ENCODE data around the gene SLC35A3.

SLC35A3 gene

DNA sequence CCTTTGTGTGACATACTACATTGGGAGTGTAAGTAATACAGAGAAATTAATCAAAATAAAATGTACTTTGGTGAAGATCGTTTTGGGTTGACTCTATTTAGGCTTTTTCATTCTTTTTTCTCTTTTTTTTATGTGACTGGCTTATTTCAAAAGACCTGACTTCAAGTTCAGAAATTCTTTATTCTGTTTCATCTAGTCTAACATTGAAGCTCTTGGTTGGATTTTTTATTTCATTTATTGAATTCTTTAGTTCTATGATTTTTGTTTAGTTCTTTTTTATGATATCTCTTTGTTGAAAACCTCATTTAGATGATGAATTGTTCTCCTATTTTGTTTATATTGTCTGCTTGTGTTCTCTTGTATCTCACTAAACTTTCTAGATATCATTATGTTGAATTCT, 35.6 kb downstream of the SLC35A3 start:
- H3K27ac ChIP-seq: no peak overlapping the region
- TF ChIP-seq, protein P1, sequence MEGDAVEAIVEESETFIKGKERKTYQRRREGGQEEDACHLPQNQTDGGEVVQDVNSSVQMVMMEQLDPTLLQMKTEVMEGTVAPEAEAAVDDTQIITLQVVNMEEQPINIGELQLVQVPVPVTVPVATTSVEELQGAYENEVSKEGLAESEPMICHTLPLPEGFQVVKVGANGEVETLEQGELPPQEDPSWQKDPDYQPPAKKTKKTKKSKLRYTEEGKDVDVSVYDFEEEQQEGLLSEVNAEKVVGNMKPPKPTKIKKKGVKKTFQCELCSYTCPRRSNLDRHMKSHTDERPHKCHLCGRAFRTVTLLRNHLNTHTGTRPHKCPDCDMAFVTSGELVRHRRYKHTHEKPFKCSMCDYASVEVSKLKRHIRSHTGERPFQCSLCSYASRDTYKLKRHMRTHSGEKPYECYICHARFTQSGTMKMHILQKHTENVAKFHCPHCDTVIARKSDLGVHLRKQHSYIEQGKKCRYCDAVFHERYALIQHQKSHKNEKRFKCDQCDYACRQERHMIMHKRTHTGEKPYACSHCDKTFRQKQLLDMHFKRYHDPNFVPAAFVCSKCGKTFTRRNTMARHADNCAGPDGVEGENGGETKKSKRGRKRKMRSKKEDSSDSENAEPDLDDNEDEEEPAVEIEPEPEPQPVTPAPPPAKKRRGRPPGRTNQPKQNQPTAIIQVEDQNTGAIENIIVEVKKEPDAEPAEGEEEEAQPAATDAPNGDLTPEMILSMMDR (conservative IDR thresholded peaks at IDR 0.05; ENCODE audit: low read depth): no peak
- POLR2A ChIA-PET (ENCODE audit: low non-redundant PET): no interaction called here
- CTCF ChIA-PET: no interaction called here
- DNase-seq (ENCODE audit: low spot score): no peak

DNA sequence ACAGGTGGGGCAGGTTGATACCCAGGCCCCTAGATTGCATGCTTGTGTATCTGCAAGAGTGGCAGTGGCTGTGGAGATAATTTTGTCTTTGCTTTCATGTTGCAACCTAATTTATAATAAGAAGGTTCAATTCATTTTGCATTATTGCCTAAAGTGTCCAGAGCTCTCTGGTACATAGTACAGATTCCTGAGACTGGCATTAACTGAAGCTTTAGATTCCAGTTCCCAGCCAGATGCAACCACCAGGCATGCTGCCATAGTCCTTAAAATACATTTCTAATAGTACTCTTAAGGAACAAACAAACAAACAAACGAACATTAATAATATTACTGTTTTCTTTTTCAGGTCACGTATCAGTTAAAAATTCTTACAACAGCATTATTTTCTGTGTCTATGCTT, 36.9 kb downstream of the SLC35A3 start:
- CTCF ChIA-PET: no interaction called here
- no peak overlapping the region for H3K27ac ChIP-seq
- POLR2A ChIA-PET (ENCODE audit: low non-redundant PET): no interaction called here
- no peak for DNase-seq (ENCODE audit: low spot score)
- TF ChIP-seq, protein P1 (conservative IDR thresholded peaks at IDR 0.05; ENCODE audit: low read depth): no peak

DNA sequence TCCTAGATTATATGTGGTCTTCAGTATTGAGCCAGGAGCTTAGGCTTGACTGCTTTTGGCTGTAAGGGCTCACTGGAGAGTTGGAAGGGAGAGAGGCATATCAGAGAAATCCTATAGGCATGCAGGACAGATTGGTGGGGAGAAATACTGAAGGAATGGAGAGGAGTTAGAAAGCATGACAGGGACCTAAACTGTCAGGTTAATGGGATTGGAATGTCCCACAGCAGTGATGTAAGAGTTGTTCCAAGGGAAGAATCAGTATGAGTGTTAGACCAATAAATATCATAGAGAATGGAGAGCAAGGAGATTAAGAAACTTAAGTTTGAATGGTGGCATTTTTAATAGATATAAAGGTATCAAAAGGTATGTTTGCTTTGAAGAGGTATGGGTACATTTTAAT, 39.7 kb downstream of the SLC35A3 start:
- DNase-seq (ENCODE audit: low spot score): no peak
- CTCF ChIA-PET: interaction anchor here (1.1 kb wide), 1 partner anchor 43 kb away, joined by 4 read pairs; no protein-coding TSS in a partner anchor
- TF ChIP-seq, protein P1 (conservative IDR thresholded peaks at IDR 0.05; ENCODE audit: low read depth): no peak

DNA sequence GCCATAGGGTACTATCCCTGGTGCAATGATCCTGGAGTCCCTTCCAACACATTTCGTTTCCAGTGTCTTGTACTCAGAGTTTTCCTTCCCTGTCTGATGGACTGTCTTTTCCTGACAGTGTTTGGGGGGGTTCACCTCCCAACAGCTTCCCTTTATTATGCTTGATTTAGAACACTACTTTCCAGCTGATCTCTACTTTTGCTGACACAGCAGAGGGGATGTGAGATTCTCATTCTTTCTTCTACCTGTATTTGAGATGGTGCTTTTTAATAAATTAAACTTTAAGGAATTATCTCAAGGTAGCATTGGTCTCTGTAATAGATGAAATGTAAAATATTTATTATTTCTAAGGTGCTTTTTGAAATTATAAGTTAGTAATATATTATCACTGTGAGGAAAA, 41.0 kb downstream of the SLC35A3 start:
- no peak overlapping the region for H3K27ac ChIP-seq
- ChIA-PET CTCF (interaction anchor here (0.6 kb wide), 2 partner anchors 391 to 564 kb away, joined by 3 to 8 read pairs; no protein-coding TSS in a partner anchor), POLR2A (ENCODE audit: low non-redundant PET) (no interaction called here)
- DNase-seq (ENCODE audit: low spot score): no peak
- TF ChIP-seq, protein P1 (conservative IDR thresholded peaks at IDR 0.05; ENCODE audit: low read depth): no peak

More for the DNA sequence above, 39.7 kb downstream of the SLC35A3 start:
- H3K27ac ChIP-seq: no peak overlapping the region
- POLR2A ChIA-PET (ENCODE audit: low non-redundant PET): no interaction called here

DNA sequence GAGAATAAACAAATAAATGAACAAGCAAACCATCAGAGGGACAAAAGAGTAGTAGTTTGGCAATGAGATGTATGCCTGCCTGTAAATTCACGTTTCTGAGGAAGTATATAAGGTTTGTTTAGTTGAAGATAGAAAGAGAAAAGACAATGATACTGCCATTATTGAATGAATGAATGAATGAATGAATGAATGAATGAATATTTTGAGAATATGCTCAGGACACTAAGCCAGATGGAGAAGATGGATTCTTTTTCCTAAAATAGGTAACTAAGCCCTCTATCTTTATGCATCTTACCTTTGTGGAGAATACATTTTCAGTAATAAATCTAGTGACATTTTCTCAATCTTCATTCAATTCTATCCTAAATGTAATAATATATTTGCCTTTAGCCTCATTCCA, 49.4 kb downstream of the SLC35A3 start:
- ChIA-PET CTCF (no interaction called here), POLR2A (ENCODE audit: low non-redundant PET) (no interaction called here)
- no peak overlapping the region for H3K27ac ChIP-seq
- DNase-seq (ENCODE audit: low spot score): no peak
- TF ChIP-seq, protein P1 (conservative IDR thresholded peaks at IDR 0.05; ENCODE audit: low read depth): no peak

DNA sequence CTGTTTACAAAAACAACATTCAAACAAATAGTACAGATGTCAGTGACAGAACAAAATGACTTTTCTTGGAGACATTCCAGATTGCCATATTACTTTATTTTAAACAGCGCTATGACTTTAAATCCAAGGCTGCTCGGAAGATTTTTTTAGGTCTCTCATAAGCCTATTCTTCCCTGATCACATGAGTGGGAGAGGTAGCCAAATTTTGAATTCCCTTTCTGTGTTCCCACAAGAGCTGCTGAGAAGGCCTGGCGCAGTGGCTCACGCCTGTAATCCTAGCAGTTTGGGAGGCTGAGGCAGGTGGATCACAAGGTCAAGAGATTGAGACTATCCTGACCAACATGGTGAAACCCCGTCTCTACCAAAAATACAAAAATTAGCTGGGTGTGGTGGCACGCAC, 53.7 kb downstream of the SLC35A3 start:
- H3K27ac ChIP-seq: no peak overlapping the region
- DNase-seq (ENCODE audit: low spot score): no peak
- CTCF ChIA-PET: no interaction called here
- POLR2A ChIA-PET (ENCODE audit: low non-redundant PET): no interaction called here
- TF ChIP-seq, protein P1 (conservative IDR thresholded peaks at IDR 0.05; ENCODE audit: low read depth): no peak

DNA sequence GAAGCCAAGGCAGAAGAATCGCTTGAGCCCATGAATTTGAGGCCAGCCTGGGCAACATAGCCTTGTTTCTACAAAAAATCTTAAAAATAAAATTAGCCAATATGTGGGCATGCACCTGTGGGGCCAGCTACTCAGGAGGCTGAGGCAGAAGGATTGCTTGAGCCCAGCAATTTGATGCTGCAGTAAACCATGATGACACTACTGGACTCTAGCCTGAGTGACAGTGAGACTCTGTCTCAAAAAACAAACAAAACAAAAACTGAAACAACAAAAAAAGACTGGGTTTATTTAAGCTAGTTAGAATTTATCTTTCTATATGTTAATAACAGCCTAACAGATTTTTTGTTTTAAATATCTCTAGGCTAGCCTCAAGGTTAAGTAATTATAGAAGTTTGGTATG, 57.4 kb downstream of the SLC35A3 start:
- POLR2A ChIA-PET (ENCODE audit: low non-redundant PET): no interaction called here
- H3K27ac ChIP-seq: no peak overlapping the region
- CTCF ChIA-PET: interaction anchor here (0.6 kb wide), 1 partner anchor 27 kb away, joined by 3 read pairs; no protein-coding TSS in a partner anchor
- TF ChIP-seq, protein P1 (conservative IDR thresholded peaks at IDR 0.05; ENCODE audit: low read depth): no peak
- DNase-seq (ENCODE audit: low spot score): no peak
